GM12878 (cell line): ENCODE results near the gene SDHAF1.

Experiments
- BCL11A ChIP-seq: IDR thresholded peaks from 2 replicates; pipeline ENCODE4 v1.6.1; 2011; ENCODE audit warnings: low read depth, low read length
- CTCF ChIP-seq, 3 experiments: IDR thresholded peaks in 2 of 3; conservative IDR thresholded peaks in 1 of 3; 2 replicates each; pipeline ENCODE4 v1.5.1; 2011; ENCODE audit warnings: low read depth in 3 of 3, low read length in 3 of 3, mild to moderate bottlenecking in 3 of 3, control low read depth in 2 of 3, moderate library complexity in 2 of 3, inconsistent platforms in 1 of 3, mixed read lengths in 1 of 3; ENCODE audit not compliant: control insufficient read depth in 2 of 3, insufficient read depth in 1 of 3; ENCODE audit errors: extremely low read depth in 1 of 3
- E2F4 ChIP-seq: IDR thresholded peaks from 2 replicates; pipeline ENCODE4 v1.6.1; 2012; ENCODE audit warnings: low read depth, low read length, improper control_type of control experiment
- ELK1 ChIP-seq: IDR thresholded peaks from 2 replicates; pipeline ENCODE4 v1.6.1; 2012; ENCODE audit warnings: low read depth, low read length, improper control_type of control experiment
- EZH2 ChIP-seq: IDR thresholded peaks from 2 replicates; pipeline ENCODE4 v1.6.1; 2012; ENCODE audit warnings: low read depth, mild to moderate bottlenecking, control low read depth, inconsistent platforms, low read length, borderline replicate concordance; ENCODE audit not compliant: control insufficient read depth
- FOS ChIP-seq: IDR thresholded peaks from 3 replicates; pipeline ENCODE4 v1.6.1; 2011; ENCODE audit warnings: borderline replicate concordance; ENCODE audit not compliant: insufficient read length; ENCODE audit errors: extremely low read depth
- GABPA ChIP-seq: IDR thresholded peaks from 2 replicates; pipeline ENCODE4 v1.6.1; 2014; ENCODE audit warnings: antibody characterized with exemption, low read depth, mild to moderate bottlenecking, inconsistent platforms
- NR2F1 ChIP-seq: fragments of 450-650 bp; conservative IDR thresholded peaks from 2 replicates; pipeline ENCODE4 v1.6.1; 2017; ENCODE audit warnings: mild to moderate bottlenecking
- POLR2A ChIP-seq: IDR thresholded peaks from 2 replicates; pipeline ENCODE4 v1.6.1; 2011; ENCODE audit warnings: low read depth, mild to moderate bottlenecking, low read length
- TCF7 ChIP-seq: IDR thresholded peaks from 2 replicates; pipeline ENCODE4 v1.6.1; 2014; ENCODE audit warnings: antibody characterized with exemption, borderline replicate concordance

- TF ChIP-seq CTCF (IDR thresholded peaks at IDR 0.05 in 2 of 3, conservative IDR thresholded peaks at IDR 0.05 in 1 of 3; ENCODE audit: control insufficient read depth in 2 of 3, extremely low read depth in 1 of 3, insufficient read depth in 1 of 3, low read depth in 3 of 3, low read length in 3 of 3) = no peak
- TF ChIP-seq BCL11A = no peak
- TF ChIP-seq EZH2 = no peak
- TF ChIP-seq ELK1 = no peak
- no peak for TF ChIP-seq POLR2A
- TF ChIP-seq NR2F1 = no peak
- no peak for TF ChIP-seq FOS
- no peak for TF ChIP-seq GABPA
- TF ChIP-seq TCF7 = no peak
- no peak for TF ChIP-seq E2F4
Measured at GRCh38 chr19:36019061-36019670, 24.2 kb downstream of the SDHAF1 start.
